Lung (tissue), 12 donors: Measurements from ENCODE around the gene COPS9. TPM values are rescaled to one million over a fixed set of nuclear protein-coding genes. Genes with fewer than 3 reads are reported as not detected.

ENCODE experiments used
- ATAC-seq: fragments of 200-7000 bp; cut with Tn5 transposase; one replicate; pipeline ENCODE4 v1.9.1; 2020; ENCODE audit warnings: moderate number of reproducible peaks; ENCODE audit not compliant: insufficient read depth, low FRiP score
- DNase-seq, 3 donors: peaks; one replicate each; pipeline ENCODE4 v3.0.0-alpha.2; 2013 to 2017
- H3K27ac ChIP-seq, 2 donors: one replicate each; pipeline ENCODE4 v1.5.1; 2013; ENCODE audit warnings: mild to moderate bottlenecking in 2 of 2, moderate library complexity in 2 of 2, control low read depth in 1 of 2, inconsistent platforms in 1 of 2, low read depth in 1 of 2, low read length in 1 of 2
- H3K27me3 ChIP-seq, 3 donors: one replicate each; pipeline ENCODE4 v1.5.1; 2013; ENCODE audit warnings: low read length in 2 of 3; ENCODE audit not compliant: control insufficient read depth in 3 of 3, insufficient read depth in 3 of 3
- H3K36me3 ChIP-seq, 4 donors: one replicate each; pipeline ENCODE4 v1.5.1; 2013; ENCODE audit warnings: low read length in 4 of 4, mild to moderate bottlenecking in 1 of 4, moderate library complexity in 1 of 4; ENCODE audit not compliant: control insufficient read depth in 4 of 4, insufficient read depth in 4 of 4
- H3K4me1 ChIP-seq, 5 donors: one replicate each; pipeline ENCODE4 v1.5.1; 2013; ENCODE audit warnings: low read length in 5 of 5, mild to moderate bottlenecking in 2 of 5, moderate library complexity in 1 of 5; ENCODE audit not compliant: control insufficient read depth in 5 of 5, insufficient read depth in 5 of 5
- H3K4me3 ChIP-seq: one replicate; pipeline ENCODE4 v1.5.1; 2013; ENCODE audit warnings: mild to moderate bottlenecking, control low read depth, moderate library complexity
- H3K9ac ChIP-seq, 2 donors: one replicate each; pipeline ENCODE4 v1.5.1; 2013; ENCODE audit warnings: low read length in 2 of 2, control low read depth in 1 of 2; ENCODE audit not compliant: insufficient read depth in 1 of 2
- H3K9me3 ChIP-seq, 4 donors: one replicate each; pipeline ENCODE4 v1.5.1; 2013; ENCODE audit warnings: low read length in 3 of 4, mild to moderate bottlenecking in 1 of 4, moderate library complexity in 1 of 4; ENCODE audit not compliant: control insufficient read depth in 4 of 4, insufficient read depth in 3 of 4
- CTCF ChIP-seq: IDR thresholded peaks from 2 replicates; pipeline ENCODE4 v1.5.1; 2012; ENCODE audit warnings: mild to moderate bottlenecking; ENCODE audit errors: control extremely low read depth, extremely low read depth
- WGBS, 2 donors: extraction: QIAGEN DNeasy Blood & Tissue Kit; methylation state at CpG; one replicate each; pipeline ENCODE4 v1.1.7; 2013; 5-methylcytosine and 5-hydroxymethylcytosine counted together
- polyA plus RNA-seq, 2 donors: library from polyadenylated mRNA; stranded (reverse); fragments of 200-250 nt; gene quantifications; one replicate each; pipeline ENCODE4 v1.2.1, GENCODE V29; 2013
- total RNA-seq, 2 donors: library from RNA; depleted of rRNA in 1 of 2; stranded (reverse); fragments of >200 nt in 1 of 2; gene quantifications; one replicate each; pipeline ENCODE4 v1.2.1, GENCODE V29; 2014 to 2021
- donor health status: control.
- donor health status: control.
- donor health status: Bipolar disorder and iron deficiency.
- donor health status: healthy.
- donor health status: DM: yes; HTN: yes; CAD: no.

The COPS9 gene
- total and polyA plus RNA-seq, 4 donors: 52.5 to 386 (median 148) TPM

- no peak overlapping the region for H3K9ac ChIP-seq
- H3K27me3 ChIP-seq: no peaks in the 10 kb centered on the region
- peaks cover 0 to 6% (median 0%) of the 10 kb centered on the region in 5 donors for H3K4me1 ChIP-seq
- H3K36me3 ChIP-seq: no peaks in the 10 kb centered on the region
- no peak for TF ChIP-seq CTCF
- H3K27ac ChIP-seq: no peak overlapping the region
- ATAC-seq (no peak), DNase-seq (no peak)
- 86 to 87% methylated on average over 16 of the region's 16 CpGs for WGBS, 2 donors
- H3K4me3 ChIP-seq: no peak overlapping the region
- no peaks in the 10 kb centered on the region for H3K9me3 ChIP-seq
Observed at GRCh38 chr2:240142256-240142775, 6.2 kb upstream of the COPS9 start.

GRCh38 chr2:240141736-240142135 is 5.6 kb upstream of the COPS9 start:
- 78 to 87% methylated on average over 14 of the region's 14 CpGs for WGBS, 2 donors
- DNase-seq (no peak), ATAC-seq (no peak)
- Histone ChIP-seq H3K27me3 (no peaks in the 10 kb centered on the region), H3K4me1 (peaks cover 0 to 6% (median 0%) of the 10 kb centered on the region in 5 donors), H3K36me3 (no peaks in the 10 kb centered on the region), H3K9ac (no peak overlapping the region), H3K4me3 (no peak overlapping the region), H3K27ac (no peak overlapping the region), H3K9me3 (no peaks in the 10 kb centered on the region)
- TF ChIP-seq CTCF: no peak

GRCh38 chr2:240140920-240141319 is 4.8 kb upstream of the COPS9 start:
- Histone ChIP-seq H3K9ac (no peak overlapping the region), H3K36me3 (no peaks in the 10 kb centered on the region), H3K9me3 (no peaks in the 10 kb centered on the region), H3K27ac (no peak overlapping the region), H3K4me3 (no peak overlapping the region), H3K27me3 (no peaks in the 10 kb centered on the region), H3K4me1 (peaks cover 0 to 4% (median 0%) of the 10 kb centered on the region in 5 donors)
- WGBS, 2 donors: 60 to 81% methylated on average over 11 of the region's 11 CpGs
- ATAC-seq: no peak
- no peak for TF ChIP-seq CTCF
- DNase-seq: no peak

GRCh38 chr2:240140511-240140910 is 4.4 kb upstream of the COPS9 start, which contains the start of gene OTOS:
TSS of gene OTOS (minus strand) at chr2:240140658. CDS start at chr2:240140326, 332 bp downstream.
- no peaks in the 10 kb centered on the region for H3K27me3 ChIP-seq
- no peaks in the 10 kb centered on the region for H3K36me3 ChIP-seq
- ATAC-seq (no peak), DNase-seq (no peak)
- TF ChIP-seq CTCF: no peak
- H3K9me3 ChIP-seq: no peaks in the 10 kb centered on the region
- no peak within 1 kb of the TSS for H3K4me3 ChIP-seq
- no peak within 1 kb of the TSS for H3K27ac ChIP-seq
- peaks cover 0 to 3% (median 0%) of the 10 kb centered on the region in 5 donors for H3K4me1 ChIP-seq
- WGBS, 2 donors: 54 to 73% methylated on average over 5 of the region's 5 CpGs
- no peak within 1 kb of the TSS for H3K9ac ChIP-seq
